ELF-1 (cell line): Measurements from ENCODE around the gene ESR1.
"Not testable (repeated sequence)": the region's sequence is repeated elsewhere in the genome, so short reads cannot be mapped to it uniquely, and the experiment has no call there.

Source experiments
- DNase-seq: peaks from one replicate; pipeline ENCODE4 v3.0.0-alpha.2; 2016; ENCODE audit warnings: low read depth, low spot score

Gene ESR1

GRCh38 chr6:151975795-151976194 lies 168.3 kb downstream of the ESR1 start:
- no peak for DNase-seq

DNA sequence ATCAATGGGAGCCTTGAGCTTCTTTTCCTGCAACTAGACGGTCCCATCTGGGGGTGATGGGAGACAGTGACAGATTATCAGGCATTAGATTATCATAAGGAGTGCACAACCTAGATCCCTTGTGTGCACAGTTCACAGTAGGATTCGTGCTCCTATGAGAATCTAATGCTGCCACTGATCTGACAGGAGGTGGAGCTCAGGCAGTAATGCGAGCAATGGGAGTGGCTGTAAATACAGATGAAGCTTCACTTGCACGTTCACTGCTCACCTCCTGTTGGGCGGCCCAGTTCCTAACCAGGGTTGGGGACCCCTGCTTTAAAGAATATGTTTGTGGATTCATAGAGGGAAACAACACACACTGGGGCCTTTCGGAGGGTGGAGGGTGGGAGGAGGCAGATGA lies 180.7 kb downstream of the ESR1 start:
- not testable (repeated sequence) for DNase-seq

- DNase-seq: no peak
Measured at GRCh38 chr6:151992091-151992490, 184.6 kb downstream of the ESR1 start.

- DNase-seq: no peak
Measured at GRCh38 chr6:151993364-151993763, 185.9 kb downstream of the ESR1 start.

DNA sequence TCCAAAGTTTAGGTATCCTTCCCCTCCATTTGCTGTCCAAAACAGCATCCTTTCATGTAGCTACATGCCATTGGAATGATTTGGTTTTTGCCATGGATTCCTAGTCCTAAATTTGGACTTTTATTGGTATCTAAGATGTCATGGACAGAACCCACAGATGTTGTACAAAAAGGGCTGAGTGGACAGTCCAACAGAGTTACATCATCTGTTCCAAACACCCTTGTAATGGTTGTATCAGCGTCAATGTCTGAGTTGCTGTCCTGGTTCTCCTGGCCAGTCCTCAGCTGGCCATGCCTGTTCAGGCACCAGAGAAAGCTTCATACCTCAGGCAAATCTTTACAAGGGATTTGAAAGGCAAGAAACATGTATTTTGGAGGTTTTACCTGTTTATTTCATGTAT lies 191.3 kb downstream of the ESR1 start:
- no peak for DNase-seq

DNA sequence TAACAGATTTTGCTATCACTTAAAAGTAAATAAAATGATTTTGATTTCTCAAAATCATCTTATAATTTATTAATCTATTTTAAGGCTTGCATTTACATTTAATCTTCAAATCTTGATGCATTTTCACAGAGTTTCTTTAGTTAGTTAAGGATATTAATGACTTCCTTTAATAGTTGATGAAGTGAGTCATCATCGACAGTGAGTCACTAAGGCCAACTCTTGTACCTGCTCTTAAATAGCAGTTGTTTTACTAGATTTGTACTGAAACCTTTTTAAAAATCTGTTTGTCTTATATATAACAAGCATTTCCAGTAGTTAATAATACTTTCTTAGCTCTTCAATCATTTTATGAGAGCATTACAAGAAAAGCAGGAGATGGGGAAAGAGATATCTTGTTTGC lies 191.7 kb downstream of the ESR1 start:
- DNase-seq: no peak

DNA sequence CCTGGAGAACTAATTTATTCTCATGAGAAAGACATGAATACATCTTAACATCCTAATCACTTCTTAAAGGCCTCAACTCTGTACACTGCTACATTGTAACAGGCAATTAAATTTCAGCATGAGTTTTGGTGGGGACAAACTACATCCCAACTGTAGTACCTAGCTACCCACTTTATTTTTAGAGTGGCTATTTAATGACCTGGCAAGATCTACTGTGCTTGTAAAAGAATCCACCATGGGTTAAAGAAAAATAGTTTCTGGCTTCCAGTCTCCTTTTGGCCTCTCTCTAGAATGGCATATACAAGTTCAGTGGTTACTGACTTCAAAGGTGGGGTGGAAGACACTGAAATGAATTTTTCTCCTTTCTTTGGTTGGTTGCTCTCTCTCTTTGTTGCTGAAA lies 193.9 kb downstream of the ESR1 start:
- DNase-seq: no peak

GRCh38 chr6:152002306-152002705 lies 194.8 kb downstream of the ESR1 start:
- no peak for DNase-seq

GRCh38 chr6:152004036-152004566 lies 196.6 kb downstream of the ESR1 start:
- DNase-seq: no peak

- no peak for DNase-seq
Measured at GRCh38 chr6:152004896-152005295, 197.4 kb downstream of the ESR1 start.

GRCh38 chr6:152008779-152009178 lies 201.3 kb downstream of the ESR1 start:
- DNase-seq: no peak

GRCh38 chr6:152012227-152012626 lies 204.7 kb downstream of the ESR1 start:
- DNase-seq: no peak

GRCh38 chr6:152018876-152019275 lies 211.4 kb downstream of the ESR1 start:
- DNase-seq: no peak

DNA sequence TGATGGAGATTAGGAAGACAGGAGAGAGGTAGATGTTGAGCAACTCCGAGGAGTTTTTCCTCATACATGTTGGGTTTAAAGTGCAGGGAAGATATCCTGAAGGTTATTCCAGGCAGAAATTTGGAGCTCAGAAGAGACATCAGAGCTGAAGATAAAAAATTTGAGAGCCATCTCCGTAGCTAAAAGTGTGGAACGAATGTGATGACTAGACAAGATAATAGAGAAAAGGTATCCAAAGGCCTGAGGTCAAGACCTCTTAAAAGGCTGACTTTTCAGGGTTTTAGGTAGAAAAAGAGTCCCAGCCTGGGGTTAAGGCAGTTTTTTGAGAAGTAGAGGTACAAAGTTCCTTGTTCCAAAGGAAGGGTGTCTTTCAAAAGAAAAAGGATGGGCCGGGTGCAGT lies 214.8 kb downstream of the ESR1 start:
- DNase-seq: no peak

- DNase-seq: no peak
Measured at GRCh38 chr6:152023613-152024012, 216.1 kb downstream of the ESR1 start.

DNA sequence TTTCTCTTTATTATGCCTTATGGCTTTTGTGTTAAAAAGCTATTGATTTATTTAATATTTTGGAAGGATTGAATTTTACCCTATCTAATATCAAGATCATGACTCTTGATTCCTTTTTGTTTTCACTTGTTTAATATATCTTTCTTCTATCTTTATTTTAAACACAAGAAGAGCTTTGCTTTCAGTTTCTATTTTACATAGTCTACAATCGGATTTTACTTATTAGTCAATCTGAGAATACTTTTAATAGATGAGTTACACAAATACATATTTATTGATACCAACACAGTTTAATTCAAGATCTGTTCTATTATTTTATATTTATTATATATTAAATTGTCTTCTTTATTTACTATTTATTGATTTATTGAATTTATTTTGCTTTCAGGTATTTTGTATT lies 218.8 kb downstream of the ESR1 start:
- no peak for DNase-seq

- not testable (repeated sequence) for DNase-seq
Measured at GRCh38 chr6:152026744-152027143, 219.3 kb downstream of the ESR1 start.

GRCh38 chr6:152033765-152034164 lies 226.3 kb downstream of the ESR1 start:
- DNase-seq: not testable (repeated sequence)

DNA sequence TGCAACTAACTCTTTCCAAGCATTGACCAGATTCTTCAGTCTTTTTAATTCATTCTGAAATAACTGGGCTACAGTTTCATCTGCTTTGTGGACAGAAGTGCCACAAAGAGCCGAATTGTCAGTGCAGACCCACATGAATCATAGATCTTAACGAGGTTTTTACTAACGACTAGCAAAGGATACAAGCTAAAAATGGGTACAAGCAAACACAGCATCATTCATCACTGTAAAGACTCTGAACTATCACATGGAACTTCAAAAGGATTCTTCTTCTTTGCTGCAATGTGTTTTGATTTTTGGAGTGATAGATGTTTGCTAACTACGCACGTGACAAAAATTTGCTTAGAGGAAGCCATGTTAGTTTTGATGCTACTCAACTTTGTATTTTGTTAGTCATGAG lies 227.1 kb downstream of the ESR1 start:
- no peak for DNase-seq

GRCh38 chr6:152046118-152046517 lies 238.6 kb downstream of the ESR1 start:
- no peak for DNase-seq

DNA sequence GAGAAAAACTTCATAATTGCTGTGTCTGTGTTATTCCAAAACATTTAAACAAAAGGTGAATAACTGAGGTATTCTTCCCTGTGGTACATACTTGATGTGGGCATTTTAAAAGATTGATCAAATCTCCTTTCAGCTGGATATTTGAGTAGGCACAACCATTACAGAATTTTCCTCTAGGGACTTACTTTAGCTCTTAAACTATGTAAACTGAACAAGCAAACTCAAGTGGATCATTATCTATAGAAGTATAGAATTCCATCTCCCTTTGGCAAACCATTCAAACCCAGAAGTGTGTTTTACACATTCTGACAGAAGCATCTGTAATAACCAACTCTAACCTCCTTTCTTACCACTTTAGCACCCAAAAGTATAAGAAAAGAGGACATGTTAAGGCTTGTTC lies 241.4 kb downstream of the ESR1 start:
- no peak for DNase-seq

GRCh38 chr6:152049502-152049901 lies 242.0 kb downstream of the ESR1 start:
- no peak for DNase-seq

GRCh38 chr6:152050451-152051195 lies 243.1 kb downstream of the ESR1 start:
- no peak for DNase-seq

GRCh38 chr6:152052061-152052460 lies 244.6 kb downstream of the ESR1 start:
- DNase-seq: no peak
